NCI-H345 (cell line): ENCODE measurements around the gene GTSE1.
"Not testable (repeated sequence)": the region's sequence is repeated elsewhere in the genome, so short reads cannot be mapped to it uniquely, and the experiment has no call there.

ENCODE experiments used
- DNase-seq: peaks from one replicate; lab custom pipeline; 2025; lab: John Stamatoyannopoulos, UW

Gene GTSE1

GRCh38 chr22:46294784-46295183 is 1.9 kb upstream of the GTSE1 start:
- no peak for DNase-seq

GRCh38 chr22:46295277-46295971 is 1.2 kb upstream of the GTSE1 start:
- DNase-seq: no peak

GRCh38 chr22:46297151-46297812 is 612 bp downstream of the GTSE1 start:
- peak; percentile 29 for DNase-seq

GRCh38 chr22:46299101-46299500 is 2.4 kb downstream of the GTSE1 start:
- DNase-seq: no peak

- DNase-seq: no peak
These were observed 3.8 kb downstream of the GTSE1 start for GRCh38 chr22:46300491-46300890.

- DNase-seq: no peak
These were observed 6.8 kb downstream of the GTSE1 start for GRCh38 chr22:46303347-46303965.

GRCh38 chr22:46308283-46308988 is 11.8 kb downstream of the GTSE1 start:
- no peak for DNase-seq

GRCh38 chr22:46309526-46310085 is 12.9 kb downstream of the GTSE1 start:
- no peak for DNase-seq

GRCh38 chr22:46312056-46312455 is 15.4 kb downstream of the GTSE1 start:
- no peak for DNase-seq

- not testable (repeated sequence) for DNase-seq
These were observed 16.2 kb downstream of the GTSE1 start for GRCh38 chr22:46312848-46313247.

GRCh38 chr22:46315976-46316375 is 19.3 kb downstream of the GTSE1 start:
- no peak for DNase-seq

GRCh38 chr22:46317646-46318045 is 21.0 kb downstream of the GTSE1 start:
- no peak for DNase-seq

GRCh38 chr22:46318576-46318975 is 21.9 kb downstream of the GTSE1 start:
- no peak for DNase-seq

- no peak for DNase-seq
These were observed 22.6 kb downstream of the GTSE1 start for GRCh38 chr22:46319319-46319718.

- DNase-seq: no peak
These were observed 23.6 kb downstream of the GTSE1 start for GRCh38 chr22:46320166-46320710.

- DNase-seq: no peak
These were observed 24.2 kb downstream of the GTSE1 start for GRCh38 chr22:46320716-46321386.

- DNase-seq: no peak
These were observed 26.0 kb downstream of the GTSE1 start for GRCh38 chr22:46322711-46323110.

GRCh38 chr22:46323162-46323561 is 26.5 kb downstream of the GTSE1 start:
- DNase-seq: no peak

GRCh38 chr22:46326066-46326680 is 29.5 kb downstream of the GTSE1 start:
- DNase-seq: no peak

- DNase-seq: no peak
These were observed 31.2 kb downstream of the GTSE1 start for GRCh38 chr22:46327691-46328465.
